ENCODE results near the gene NSMCE1.
"Not testable (repeated sequence)": the region's sequence is repeated elsewhere in the genome, so short reads cannot be mapped to it uniquely, and the experiment has no call there.

NSMCE1 gene

GRCh38 chr16:27267037-27267677 is 1.4 kb downstream of the NSMCE1 start:
- Histone ChIP-seq H3K4me1 (ENCODE audit: control insufficient read depth, insufficient read depth, low read length) (peaks cover 4% of the 10 kb centered on the region; the same call in 1 of the 2 replicates), H3K9me3 (ENCODE audit: control insufficient read depth, insufficient read depth, low read length) (no peaks in the 10 kb centered on the region), H3K36me3 (ENCODE audit: control insufficient read depth, insufficient read depth, low read length) (no peaks in the 10 kb centered on the region), H3K27me3 (ENCODE audit: control insufficient read depth, insufficient read depth, low read length) (no peaks in the 10 kb centered on the region), H3K4me3 (ENCODE audit: low read depth, low read length) (no peak overlapping the region), H3K27ac (ENCODE audit: low read depth, low read length) (no peak overlapping the region), H3K9ac (ENCODE audit: low read depth, low read length) (no peak overlapping the region)

- Histone ChIP-seq H3K9me3 (ENCODE audit: control insufficient read depth, insufficient read depth, low read length) (no peaks in the 10 kb centered on the region), H3K4me1 (ENCODE audit: control insufficient read depth, insufficient read depth, low read length) (no peaks in the 10 kb centered on the region), H3K36me3 (ENCODE audit: control insufficient read depth, insufficient read depth, low read length) (no peaks in the 10 kb centered on the region), H3K27ac (ENCODE audit: low read depth, low read length) (no peak overlapping the region), H3K27me3 (ENCODE audit: control insufficient read depth, insufficient read depth, low read length) (no peaks in the 10 kb centered on the region), H3K9ac (ENCODE audit: low read depth, low read length) (no peak overlapping the region), H3K4me3 (ENCODE audit: low read depth, low read length) (no peak overlapping the region)
Observed at GRCh38 chr16:27265982-27266381, 2.6 kb downstream of the NSMCE1 start.

GRCh38 chr16:27264151-27264550 is 4.4 kb downstream of the NSMCE1 start:
- Histone ChIP-seq H3K27ac (ENCODE audit: low read depth, low read length) (no peak overlapping the region), H3K9me3 (ENCODE audit: control insufficient read depth, insufficient read depth, low read length) (no peaks in the 10 kb centered on the region), H3K4me3 (ENCODE audit: low read depth, low read length) (no peak overlapping the region), H3K4me1 (ENCODE audit: control insufficient read depth, insufficient read depth, low read length) (peaks cover 9% of the 10 kb centered on the region), H3K27me3 (ENCODE audit: control insufficient read depth, insufficient read depth, low read length) (no peaks in the 10 kb centered on the region), H3K36me3 (ENCODE audit: control insufficient read depth, insufficient read depth, low read length) (no peaks in the 10 kb centered on the region), H3K9ac (ENCODE audit: low read depth, low read length) (no peak overlapping the region)

GRCh38 chr16:27262904-27263423 is 5.6 kb downstream of the NSMCE1 start:
- not testable (repeated sequence) for H3K27ac ChIP-seq (ENCODE audit: low read depth, low read length); H3K36me3 ChIP-seq (ENCODE audit: control insufficient read depth, insufficient read depth, low read length); H3K4me3 ChIP-seq (ENCODE audit: low read depth, low read length); H3K27me3 ChIP-seq (ENCODE audit: control insufficient read depth, insufficient read depth, low read length); H3K9ac ChIP-seq (ENCODE audit: low read depth, low read length); H3K9me3 ChIP-seq (ENCODE audit: control insufficient read depth, insufficient read depth, low read length)
- peaks cover 14% of the 10 kb centered on the region for H3K4me1 ChIP-seq (ENCODE audit: control insufficient read depth, insufficient read depth, low read length)

GRCh38 chr16:27259710-27260109 is 8.9 kb downstream of the NSMCE1 start:
- H3K9me3 ChIP-seq (ENCODE audit: control insufficient read depth, insufficient read depth, low read length), result no peaks in the 10 kb centered on the region
- H3K27me3 ChIP-seq (ENCODE audit: control insufficient read depth, insufficient read depth, low read length), result no peaks in the 10 kb centered on the region
- peaks cover 21% of the 10 kb centered on the region; the same call in 1 of the 2 replicates for H3K36me3 ChIP-seq (ENCODE audit: control insufficient read depth, insufficient read depth, low read length)
- no peak overlapping the region for H3K9ac ChIP-seq (ENCODE audit: low read depth, low read length)
- peaks cover 14% of the 10 kb centered on the region for H3K4me1 ChIP-seq (ENCODE audit: control insufficient read depth, insufficient read depth, low read length)
- no peak overlapping the region for H3K27ac ChIP-seq (ENCODE audit: low read depth, low read length)
- H3K4me3 ChIP-seq (ENCODE audit: low read depth, low read length), result no peak overlapping the region

GRCh38 chr16:27258241-27258734 is 10.3 kb downstream of the NSMCE1 start:
- Histone ChIP-seq H3K4me3 (ENCODE audit: low read depth, low read length) (no peak overlapping the region), H3K36me3 (ENCODE audit: control insufficient read depth, insufficient read depth, low read length) (peaks cover 21% of the 10 kb centered on the region; the same call in 1 of the 2 replicates), H3K9ac (ENCODE audit: low read depth, low read length) (no peak overlapping the region), H3K4me1 (ENCODE audit: control insufficient read depth, insufficient read depth, low read length) (peaks cover 14% of the 10 kb centered on the region), H3K27ac (ENCODE audit: low read depth, low read length) (peak overlapping the region; percentile 26), H3K27me3 (ENCODE audit: control insufficient read depth, insufficient read depth, low read length) (no peaks in the 10 kb centered on the region), H3K9me3 (ENCODE audit: control insufficient read depth, insufficient read depth, low read length) (no peaks in the 10 kb centered on the region)

- Histone ChIP-seq H3K27me3 (ENCODE audit: control insufficient read depth, insufficient read depth, low read length) (no peaks in the 10 kb centered on the region), H3K4me3 (ENCODE audit: low read depth, low read length) (no peak overlapping the region), H3K9me3 (ENCODE audit: control insufficient read depth, insufficient read depth, low read length) (no peaks in the 10 kb centered on the region)
Observed at GRCh38 chr16:27257271-27257670, 11.3 kb downstream of the NSMCE1 start.

GRCh38 chr16:27256861-27257260 is 11.7 kb downstream of the NSMCE1 start:
- Histone ChIP-seq H3K27ac (ENCODE audit: low read depth, low read length) (no peak overlapping the region), H3K4me3 (ENCODE audit: low read depth, low read length) (no peak overlapping the region), H3K27me3 (ENCODE audit: control insufficient read depth, insufficient read depth, low read length) (no peaks in the 10 kb centered on the region), H3K4me1 (ENCODE audit: control insufficient read depth, insufficient read depth, low read length) (peaks cover 14% of the 10 kb centered on the region), H3K36me3 (ENCODE audit: control insufficient read depth, insufficient read depth, low read length) (peaks cover 21% of the 10 kb centered on the region; the same call in 1 of the 2 replicates), H3K9ac (ENCODE audit: low read depth, low read length) (no peak overlapping the region), H3K9me3 (ENCODE audit: control insufficient read depth, insufficient read depth, low read length) (no peaks in the 10 kb centered on the region)

More at GRCh38 chr16:27257271-27257670, 11.3 kb downstream of the NSMCE1 start:
- H3K36me3 ChIP-seq (ENCODE audit: control insufficient read depth, insufficient read depth, low read length), result peaks cover 21% of the 10 kb centered on the region; the same call in 1 of the 2 replicates
- H3K9ac ChIP-seq (ENCODE audit: low read depth, low read length), result no peak overlapping the region
- H3K4me1 ChIP-seq (ENCODE audit: control insufficient read depth, insufficient read depth, low read length), result peaks cover 14% of the 10 kb centered on the region
- no peak overlapping the region for H3K27ac ChIP-seq (ENCODE audit: low read depth, low read length)

- Histone ChIP-seq H3K9ac (ENCODE audit: low read depth, low read length) (no peak overlapping the region), H3K36me3 (ENCODE audit: control insufficient read depth, insufficient read depth, low read length) (peaks cover 21% of the 10 kb centered on the region; the same call in 1 of the 2 replicates), H3K27me3 (ENCODE audit: control insufficient read depth, insufficient read depth, low read length) (no peaks in the 10 kb centered on the region), H3K4me3 (ENCODE audit: low read depth, low read length) (no peak overlapping the region), H3K27ac (ENCODE audit: low read depth, low read length) (no peak overlapping the region), H3K9me3 (ENCODE audit: control insufficient read depth, insufficient read depth, low read length) (no peaks in the 10 kb centered on the region), H3K4me1 (ENCODE audit: control insufficient read depth, insufficient read depth, low read length) (0 out of 2 replicates have a peak, but pooled peaks cover 7% of the 10 kb centered on the region)
Observed at GRCh38 chr16:27254262-27254811, 14.2 kb downstream of the NSMCE1 start.

- Histone ChIP-seq H3K4me1 (ENCODE audit: control insufficient read depth, insufficient read depth, low read length) (0 out of 2 replicates have a peak, but pooled peaks cover 5% of the 10 kb centered on the region), H3K27me3 (ENCODE audit: control insufficient read depth, insufficient read depth, low read length) (no peaks in the 10 kb centered on the region), H3K27ac (ENCODE audit: low read depth, low read length) (no peak overlapping the region), H3K36me3 (ENCODE audit: control insufficient read depth, insufficient read depth, low read length) (peaks cover 21% of the 10 kb centered on the region; the same call in 1 of the 2 replicates), H3K9ac (ENCODE audit: low read depth, low read length) (no peak overlapping the region), H3K4me3 (ENCODE audit: low read depth, low read length) (no peak overlapping the region), H3K9me3 (ENCODE audit: control insufficient read depth, insufficient read depth, low read length) (no peaks in the 10 kb centered on the region)
Observed at GRCh38 chr16:27253526-27253930, 15.0 kb downstream of the NSMCE1 start.

GRCh38 chr16:27252206-27252585 is 16.4 kb downstream of the NSMCE1 start:
- Histone ChIP-seq H3K4me1 (ENCODE audit: control insufficient read depth, insufficient read depth, low read length) (no peaks in the 10 kb centered on the region), H3K9me3 (ENCODE audit: control insufficient read depth, insufficient read depth, low read length) (no peaks in the 10 kb centered on the region), H3K4me3 (ENCODE audit: low read depth, low read length) (no peak overlapping the region), H3K27ac (ENCODE audit: low read depth, low read length) (no peak overlapping the region), H3K9ac (ENCODE audit: low read depth, low read length) (no peak overlapping the region), H3K36me3 (ENCODE audit: control insufficient read depth, insufficient read depth, low read length) (peaks cover 18% of the 10 kb centered on the region; the same call in 1 of the 2 replicates), H3K27me3 (ENCODE audit: control insufficient read depth, insufficient read depth, low read length) (no peaks in the 10 kb centered on the region)
